ENCODE data around the gene ABCC6.
"Not testable (repeated sequence)": the region's sequence is repeated elsewhere in the genome, so short reads cannot be mapped to it uniquely, and the experiment has no call there.

The ABCC6 gene

DNA sequence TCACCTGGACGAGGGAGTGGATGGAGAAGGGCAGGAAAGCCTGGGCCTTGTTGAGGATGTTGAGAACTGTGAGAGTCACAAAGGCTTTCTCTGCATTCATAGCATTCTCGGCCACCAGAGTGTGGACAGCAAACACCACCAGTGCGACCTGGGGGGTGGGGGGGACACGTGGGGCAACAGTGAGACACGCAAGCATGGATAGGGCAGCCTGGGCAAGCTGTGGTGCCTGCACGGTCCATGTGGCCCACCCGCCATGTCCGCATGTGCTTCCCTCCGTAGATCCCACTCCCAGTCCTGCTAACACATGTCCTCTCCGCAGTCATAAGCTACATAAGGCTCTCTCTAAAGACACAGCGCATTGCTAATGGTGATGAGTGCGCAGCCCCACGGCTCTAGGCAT is 34.5 kb downstream of the ABCC6 start:
- DNase-seq: no peak

DNA sequence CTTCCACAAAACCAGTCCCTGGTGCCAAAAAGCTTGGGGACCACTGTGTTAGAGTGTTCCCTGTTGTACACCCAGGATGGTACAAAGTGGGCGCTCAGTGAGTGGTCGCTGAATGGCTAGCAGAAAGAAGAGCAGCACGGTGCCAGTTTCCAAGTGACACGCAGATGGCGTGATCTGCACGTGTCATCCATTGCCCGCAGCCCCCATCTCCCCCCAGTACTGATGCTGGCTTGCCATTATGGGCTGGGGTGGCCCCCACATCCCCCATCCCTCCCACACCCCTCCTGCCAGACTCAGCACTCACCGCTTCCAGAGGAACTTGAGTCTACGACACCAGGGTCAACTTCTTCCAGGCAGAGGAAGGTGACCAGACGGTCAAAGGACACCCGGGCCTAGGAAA is 36.5 kb downstream of the ABCC6 start:
- DNase-seq: no peak

DNA sequence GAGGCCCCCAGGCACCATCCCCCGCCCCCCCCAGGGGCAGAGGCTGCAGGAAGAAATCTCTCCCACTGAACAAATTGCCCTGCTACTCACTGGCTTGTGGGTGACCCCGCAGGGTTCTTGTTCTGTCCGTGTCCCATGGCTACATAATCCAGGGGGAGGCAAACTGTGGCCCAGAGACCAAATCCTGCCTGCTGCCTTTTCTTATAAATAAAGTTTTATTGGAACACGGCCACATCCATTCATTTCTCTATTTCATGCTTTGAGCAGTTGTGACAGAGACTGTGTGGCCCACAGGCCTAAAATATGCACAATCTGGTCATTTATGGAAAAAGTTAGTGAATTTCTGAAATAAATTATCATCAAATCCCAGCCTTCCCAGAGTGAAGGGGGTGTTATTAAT is 38.2 kb downstream of the ABCC6 start:
- no peak for DNase-seq

DNA sequence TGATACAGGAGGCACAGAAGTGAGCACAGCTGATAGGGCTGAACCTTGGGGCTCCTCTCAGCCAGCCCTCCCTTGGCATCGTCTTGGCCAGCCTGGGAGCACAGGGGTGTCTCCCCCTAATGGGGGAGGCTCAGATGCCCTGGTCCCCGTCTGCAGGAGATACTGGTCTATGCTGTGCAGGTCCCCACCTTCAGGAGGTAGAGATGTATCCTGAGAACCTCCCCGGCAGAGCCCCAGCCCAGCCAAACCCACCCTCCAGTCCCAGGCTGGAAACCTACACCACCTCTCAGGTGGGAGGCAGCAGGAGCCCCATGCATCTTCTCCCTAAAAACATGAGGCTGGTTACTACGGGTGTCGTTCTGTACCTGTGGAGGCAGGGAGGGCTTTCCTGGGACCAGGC is 38.7 kb downstream of the ABCC6 start:
- DNase-seq: no peak

DNA sequence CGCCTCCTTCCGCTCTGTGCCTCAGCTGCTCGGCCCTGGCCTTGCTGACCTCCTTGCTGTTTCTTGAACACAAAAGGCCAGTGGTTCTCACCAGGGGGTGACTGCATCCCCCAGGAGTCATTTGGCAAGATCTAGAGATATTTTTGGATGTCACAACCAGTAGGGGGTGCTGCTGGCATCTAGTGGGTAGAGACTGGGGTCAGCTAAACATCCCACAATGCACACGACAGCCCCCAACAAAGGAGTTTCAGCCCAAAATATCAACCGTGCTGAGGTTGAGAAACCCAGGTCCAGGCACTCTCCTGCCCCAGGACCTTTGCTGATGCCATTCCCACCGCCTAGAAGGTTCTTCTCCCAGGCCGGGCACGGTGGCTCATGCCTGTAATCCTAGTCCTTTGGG is 39.7 kb downstream of the ABCC6 start:
- peak; percentile 32 for DNase-seq

DNA sequence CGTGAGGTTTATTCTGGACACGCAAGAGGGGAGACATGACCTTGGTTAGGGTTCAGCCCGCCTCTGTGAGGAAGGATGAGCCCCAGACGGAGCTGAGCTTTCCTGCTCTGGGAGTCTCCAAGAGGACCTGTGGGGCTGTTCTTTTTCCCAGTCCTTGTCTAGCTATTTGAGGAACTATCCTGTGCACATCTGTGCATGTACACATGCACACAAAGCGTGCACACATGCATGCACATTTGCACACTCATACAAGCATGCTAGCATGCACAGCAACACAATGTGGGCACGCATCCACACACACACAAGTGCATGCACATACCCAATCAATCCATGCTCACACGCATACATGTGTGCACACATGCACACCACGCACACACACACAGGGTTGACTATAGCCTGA is 40.4 kb downstream of the ABCC6 start:
- no peak for DNase-seq

GRCh38 chr16:16181748-16182147 is 41.5 kb downstream of the ABCC6 start:
- not testable (repeated sequence) for DNase-seq

GRCh38 chr16:16178455-16179162 is 44.7 kb downstream of the ABCC6 start:
- DNase-seq: no peak

GRCh38 chr16:16176328-16176727 is 47.0 kb downstream of the ABCC6 start:
- DNase-seq: no peak

- no peak for DNase-seq
Measured at GRCh38 chr16:16175296-16175695, 48.0 kb downstream of the ABCC6 start.

DNA sequence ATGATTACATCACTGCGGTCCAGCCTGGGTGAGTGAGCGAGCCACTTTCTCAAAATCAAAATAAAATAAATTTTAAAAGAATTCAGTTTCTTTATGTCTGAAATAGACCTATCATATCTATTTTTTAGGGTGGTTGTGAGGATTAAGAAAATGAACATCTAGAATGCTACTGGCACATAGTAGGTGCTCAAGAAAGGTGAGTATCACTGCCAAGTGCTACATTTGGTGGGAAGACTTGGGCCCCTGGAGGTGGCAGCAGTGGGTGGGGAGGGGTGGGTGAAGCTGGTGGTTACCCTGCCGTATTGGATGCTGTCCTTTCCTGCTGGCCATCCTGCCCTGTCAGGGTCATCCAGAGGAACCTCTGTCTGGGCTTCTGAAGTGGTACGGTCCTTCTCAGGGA is 50.3 kb downstream of the ABCC6 start:
- DNase-seq: no peak

DNA sequence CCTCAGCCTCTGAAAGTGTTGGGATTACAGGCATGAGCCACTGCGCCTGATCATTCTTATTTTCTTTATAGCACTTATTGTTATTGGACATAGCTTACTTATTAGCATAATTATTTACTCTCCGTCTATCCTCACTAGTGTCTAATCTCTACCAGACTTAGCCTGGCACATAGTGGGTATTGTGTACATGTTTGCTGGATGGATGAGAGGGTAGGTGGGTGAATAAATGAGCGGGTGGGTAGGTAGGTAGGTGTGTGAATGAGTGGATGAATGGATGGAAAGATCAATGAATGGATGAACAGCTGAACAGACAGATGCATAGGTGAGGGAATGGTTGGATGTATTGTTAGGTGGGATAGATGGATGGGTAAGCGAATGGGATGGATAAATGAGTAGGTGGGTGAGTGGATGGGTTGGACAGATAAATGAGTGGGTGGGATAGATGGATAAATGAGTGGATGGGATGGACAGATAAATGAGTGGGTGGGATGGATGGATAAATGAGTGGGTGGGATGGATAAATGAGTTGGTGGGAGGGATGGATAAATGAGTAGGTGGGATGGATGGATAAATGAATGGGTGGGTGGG is 51.9 kb downstream of the ABCC6 start:
- DNase-seq: no peak

DNA sequence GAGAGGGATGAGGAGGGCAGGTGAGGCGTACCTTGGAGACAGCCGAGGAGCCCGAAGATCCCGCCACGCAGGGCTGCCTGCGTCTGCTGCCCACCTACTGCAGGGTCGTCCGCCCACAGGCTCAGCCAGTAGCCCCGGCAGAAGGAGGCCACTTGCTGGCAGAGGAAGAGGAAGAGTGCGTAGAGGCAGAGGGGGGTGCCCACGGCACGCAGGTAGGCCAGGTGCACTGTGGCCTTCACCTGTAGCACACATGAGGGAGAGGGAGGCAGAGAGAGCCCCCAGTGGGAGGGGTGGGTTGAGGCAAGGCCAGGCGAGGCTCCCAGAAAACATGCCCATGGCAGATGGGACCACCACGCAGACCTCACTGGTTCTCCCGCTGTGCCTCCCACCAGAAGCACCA is 53.7 kb downstream of the ABCC6 start:
- no peak for DNase-seq

DNA sequence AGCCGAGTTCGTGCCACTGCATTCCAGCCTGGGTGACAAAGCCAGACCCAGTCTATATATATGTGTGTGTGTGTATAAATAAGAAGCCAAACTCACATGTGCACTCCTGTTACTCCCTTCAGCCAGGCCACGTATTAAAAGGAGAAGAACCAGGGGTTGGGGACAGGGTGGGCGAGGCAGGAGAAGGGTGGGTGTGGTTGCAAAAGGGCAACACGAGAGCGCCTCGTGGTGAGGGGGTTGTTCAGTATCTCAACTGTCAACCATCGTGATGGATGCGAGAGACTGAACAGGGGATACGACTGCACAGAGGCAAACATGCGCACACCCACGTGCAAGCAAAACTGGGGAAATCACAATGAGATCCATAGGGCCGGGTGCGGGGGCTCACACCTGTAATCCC is 54.9 kb downstream of the ABCC6 start:
- DNase-seq: no peak

DNA sequence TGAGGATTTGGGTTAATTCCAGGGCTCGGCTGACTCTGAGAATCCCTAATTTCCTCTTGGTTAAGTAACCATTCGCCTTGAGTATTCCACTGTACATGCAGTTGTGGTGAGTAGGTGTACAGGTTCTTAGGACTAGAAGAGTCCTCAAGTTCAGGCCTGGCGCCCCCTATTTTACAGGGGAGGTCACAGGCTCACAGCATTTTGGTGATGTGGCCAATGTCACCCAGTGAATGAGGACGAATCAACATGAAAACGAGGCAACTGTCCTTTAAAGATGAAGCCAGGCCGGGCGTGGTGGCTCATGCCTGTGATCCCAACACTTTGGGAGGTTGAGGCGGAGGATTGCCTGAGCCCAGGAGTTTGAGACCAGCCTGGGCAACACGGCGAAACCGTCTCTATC is 55.4 kb downstream of the ABCC6 start:
- no peak for DNase-seq

GRCh38 chr16:16166949-16167348 is 56.3 kb downstream of the ABCC6 start:
- no peak for DNase-seq

DNA sequence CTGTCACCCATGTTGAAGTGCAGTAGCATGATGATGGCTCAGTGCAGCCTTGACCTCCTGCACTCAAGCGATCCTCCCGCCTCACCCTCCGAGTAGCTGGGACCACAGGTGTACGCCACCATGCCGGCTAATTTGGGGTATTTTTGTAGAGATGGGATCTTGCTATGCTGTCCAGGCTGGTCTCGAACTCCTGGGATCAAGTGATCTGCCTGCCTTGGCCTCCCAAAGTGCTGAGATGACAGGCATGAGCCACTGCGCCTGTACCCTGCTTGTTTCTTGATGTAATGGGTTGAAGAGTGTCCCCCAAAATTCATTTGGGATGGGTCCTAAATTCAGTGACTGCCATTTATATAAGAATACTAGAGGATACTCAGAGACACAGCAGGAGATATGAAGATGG is 57.2 kb downstream of the ABCC6 start:
- no peak for DNase-seq

DNA sequence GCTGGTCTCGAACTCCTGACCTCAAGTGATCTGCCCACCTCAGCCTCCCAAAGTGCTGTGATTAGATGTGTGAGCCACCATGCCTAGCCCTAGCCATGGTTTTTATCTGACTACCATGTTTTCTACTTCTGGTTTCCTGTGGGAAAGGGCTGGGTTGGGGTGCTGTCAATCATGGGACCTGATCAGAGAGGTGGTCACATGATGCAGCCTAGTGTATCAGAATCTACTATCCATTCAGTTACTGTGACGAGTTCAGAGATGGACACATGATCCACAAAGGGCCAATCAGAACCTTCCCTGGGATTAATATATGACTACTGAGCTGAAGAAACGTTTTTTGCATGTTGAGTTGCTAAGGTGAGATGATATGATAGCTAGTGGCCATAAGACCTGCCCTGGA is 59.1 kb downstream of the ABCC6 start:
- DNase-seq: no peak

- DNase-seq: no peak
Measured at GRCh38 chr16:16163571-16163970, 59.7 kb downstream of the ABCC6 start.

- no peak for DNase-seq
Measured at GRCh38 chr16:16163109-16163508, 60.2 kb downstream of the ABCC6 start.

GRCh38 chr16:16162591-16162990 is 60.7 kb downstream of the ABCC6 start:
- peak; percentile 20 for DNase-seq

DNA sequence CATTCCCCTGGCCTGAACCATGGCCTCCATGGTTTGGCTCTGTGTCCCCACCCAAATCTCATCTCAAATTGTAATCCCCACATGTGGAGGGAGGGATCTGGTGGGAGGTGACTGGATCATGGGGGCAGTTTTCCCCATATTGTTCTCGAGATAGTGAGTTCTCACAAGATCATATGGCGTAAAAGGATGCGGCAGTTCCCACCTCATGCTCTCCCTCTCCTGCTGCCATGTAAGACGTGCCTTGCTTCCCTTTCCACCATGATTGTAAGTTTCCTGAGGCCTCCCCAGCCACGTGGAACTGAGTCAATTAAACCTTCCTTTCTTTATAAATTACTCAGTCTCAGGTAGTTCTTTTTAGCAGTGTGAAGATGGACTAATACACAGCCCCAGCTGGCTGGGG is 61.5 kb downstream of the ABCC6 start:
- not testable (repeated sequence) for DNase-seq

GRCh38 chr16:16161319-16161718 is 62.0 kb downstream of the ABCC6 start:
- DNase-seq: no peak

DNA sequence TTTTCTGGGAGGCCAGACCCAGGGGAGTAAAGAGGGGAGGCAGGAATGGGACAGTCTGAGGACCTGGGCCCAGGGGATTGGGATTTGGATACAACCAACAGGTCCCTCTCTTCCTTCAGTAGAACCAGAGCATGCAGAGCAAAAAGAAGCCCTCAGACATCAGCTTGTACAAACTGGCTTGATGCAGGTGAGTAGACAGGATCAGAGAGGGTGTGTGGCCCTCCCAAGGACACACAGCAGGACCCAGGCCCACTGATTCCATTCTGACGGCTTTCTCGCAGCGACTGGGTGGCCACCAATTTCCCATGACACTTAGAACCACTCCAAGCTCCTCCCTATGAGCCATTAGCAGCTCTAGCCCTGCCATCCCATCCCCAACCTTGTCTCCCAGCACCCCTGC is 63.6 kb downstream of the ABCC6 start:
- no peak for DNase-seq

GRCh38 chr16:16158741-16159374 is 64.4 kb downstream of the ABCC6 start:
- peak; percentile 10 for DNase-seq

Data from NCI-H69 (cell line).